NCI-H2171 treated with DMSO at 0.1 percent for 48 hours (cell line): ENCODE data around the gene XBP1.
"Not testable (repeated sequence)": the region's sequence is repeated elsewhere in the genome, so short reads cannot be mapped to it uniquely, and the experiment has no call there.

Experiments
- DNase-seq: peaks from one replicate; lab custom pipeline; 2025; lab: John Stamatoyannopoulos, UW

The XBP1 gene

GRCh38 chr22:28817919-28818859 is 17.8 kb upstream of the XBP1 start:
- peak; percentile 22 for DNase-seq

- DNase-seq, result no peak
Observed at GRCh38 chr22:28817064-28817463, 16.7 kb upstream of the XBP1 start.

GRCh38 chr22:28815729-28816128 is 15.4 kb upstream of the XBP1 start:
- DNase-seq, result no peak

GRCh38 chr22:28815111-28815510 is 14.7 kb upstream of the XBP1 start:
- DNase-seq, result no peak

- DNase-seq, result no peak
Observed at GRCh38 chr22:28813772-28814518, 13.6 kb upstream of the XBP1 start.

- DNase-seq, result no peak
Observed at GRCh38 chr22:28812516-28812915, 12.1 kb upstream of the XBP1 start.

GRCh38 chr22:28810821-28811491 is 10.6 kb upstream of the XBP1 start:
- no peak for DNase-seq

- no peak for DNase-seq
Observed at GRCh38 chr22:28808716-28809355, 8.5 kb upstream of the XBP1 start.

GRCh38 chr22:28805426-28805825 is 5.1 kb upstream of the XBP1 start:
- DNase-seq, result not testable (repeated sequence)

- DNase-seq, result peak; percentile 53
Observed at GRCh38 chr22:28802595-28803123, 2.3 kb upstream of the XBP1 start.

GRCh38 chr22:28801845-28802594 is 1.7 kb upstream of the XBP1 start:
- DNase-seq, result no peak

GRCh38 chr22:28799606-28800307 is 612 bp downstream of the XBP1 start:
- DNase-seq, result peak; percentile 30

- no peak for DNase-seq
Observed at GRCh38 chr22:28798810-28799605, 1.4 kb downstream of the XBP1 start.

- DNase-seq, result no peak
Observed at GRCh38 chr22:28795932-28796856, 4.2 kb downstream of the XBP1 start.

GRCh38 chr22:28795071-28795693 is 5.2 kb downstream of the XBP1 start:
- DNase-seq, result no peak

GRCh38 chr22:28793976-28794584 is 6.3 kb downstream of the XBP1 start:
- DNase-seq, result no peak
